HEK293 (cell line): ENCODE data around the gene KLK3.

Experiments used
- CTCF ChIA-PET: fragments of 350-600 bp; formaldehyde crosslinking; extraction: SDS; loops from one replicate; lab custom pipeline; 2021; ENCODE audit warnings: antibody characterized with exemption; lab: Yijun Ruan, JAX
- POLR2A ChIA-PET: fragments of 300-600 bp; formaldehyde crosslinking; extraction: SDS; loops from one replicate; lab custom pipeline; 2020; ENCODE audit warnings: antibody characterized with exemption, inconsistent platforms; lab: Yijun Ruan, JAX
- H3K27ac ChIP-seq: fragments of 200-500 bp; sonication (Bioruptor generic); 2 replicates; pipeline ENCODE4 v1.5.1; 2014; ENCODE audit warnings: low read depth, low read length, control low read depth, inconsistent platforms; ENCODE audit errors: extremely low read depth
- H3K36me3 ChIP-seq, 2 experiments: fragments of 200-500 bp in 1 of 2; sonication (Bioruptor generic) in 1 of 2; 1 replicate in 1 of 2; 2 replicates in 1 of 2; pipeline ENCODE4 v1.5.1; 2014 to 2017; ENCODE audit warnings: inconsistent platforms in 2 of 2, low read length in 2 of 2; ENCODE audit not compliant: control insufficient read depth in 2 of 2, insufficient read depth in 1 of 2
- H3K4me1 ChIP-seq: fragments of 200-500 bp; sonication (Bioruptor generic); 2 replicates; pipeline ENCODE4 v1.5.1; 2014; ENCODE audit warnings: mild to moderate bottlenecking, low read length, inconsistent platforms; ENCODE audit not compliant: control insufficient read depth, insufficient read depth
- H3K4me3 ChIP-seq: 2 replicates; pipeline ENCODE4 v1.5.1; 2011; ENCODE audit warnings: low read depth, mild to moderate bottlenecking, control low read depth, low read length, moderate library complexity
- H3K9me3 ChIP-seq: fragments of 200-500 bp; sonication (Bioruptor generic); 2 replicates; pipeline ENCODE4 v1.5.1; 2014; ENCODE audit warnings: low read depth, low read length, inconsistent platforms; ENCODE audit not compliant: control insufficient read depth, insufficient read depth
- HOXC10 ChIP-seq: sonication (generic); formaldehyde crosslinking; IDR thresholded peaks from 2 replicates; pipeline ENCODE4 v1.8.1; 2023; ENCODE audit warnings: mild to moderate bottlenecking, missing genetic modification reagents
- HOXD13 ChIP-seq: sonication (generic); formaldehyde crosslinking; IDR thresholded peaks from 2 replicates; pipeline ENCODE4 v1.8.0; 2022; ENCODE audit warnings: missing genetic modification reagents, borderline replicate concordance
- SCRT2 ChIP-seq: fragments of 450-650 bp; formaldehyde crosslinking; IDR thresholded peaks from 2 replicates; pipeline ENCODE4 v1.5.1; 2016; ENCODE audit warnings: missing biosample characterization, missing genetic modification characterization
- TCF7L2 ChIP-seq: IDR thresholded peaks from 2 replicates; pipeline ENCODE4 v1.6.1; 2011; ENCODE audit warnings: low read depth, mild to moderate bottlenecking, inconsistent platforms, low read length, moderate library complexity, borderline replicate concordance
- ZFP41 ChIP-seq: fragments of 450-650 bp; formaldehyde crosslinking; IDR thresholded peaks from 2 replicates; pipeline ENCODE4 v1.5.1; 2016; ENCODE audit warnings: missing biosample characterization, missing genetic modification characterization, borderline replicate concordance
- ZNF184 ChIP-seq: fragments of 450-650 bp; IDR thresholded peaks from 2 replicates; pipeline ENCODE4 v1.5.1; 2018; ENCODE audit warnings: missing biosample characterization, mild to moderate bottlenecking, missing genetic modification characterization
- ZNF324 ChIP-seq: fragments of 450-650 bp; formaldehyde crosslinking; IDR thresholded peaks from 2 replicates; pipeline ENCODE4 v1.5.1; 2016; ENCODE audit warnings: missing biosample characterization, missing genetic modification characterization
- ZNF335 ChIP-seq: fragments of 450-650 bp; formaldehyde crosslinking; conservative IDR thresholded peaks from 2 replicates; pipeline ENCODE4 v1.5.1; 2016; ENCODE audit warnings: missing biosample characterization, missing genetic modification characterization
- ZNF501 ChIP-seq: fragments of 450-650 bp; formaldehyde crosslinking; IDR thresholded peaks from 2 replicates; pipeline ENCODE4 v1.5.1; 2016; ENCODE audit warnings: missing biosample characterization, missing genetic modification characterization
- ZNF521 ChIP-seq: fragments of 450-650 bp; formaldehyde crosslinking; IDR thresholded peaks from 2 replicates; pipeline ENCODE4 v1.5.1; 2017; ENCODE audit warnings: missing biosample characterization, mild to moderate bottlenecking, missing genetic modification characterization
- ZNF600 ChIP-seq: fragments of 450-650 bp; formaldehyde crosslinking; IDR thresholded peaks from 2 replicates; pipeline ENCODE4 v1.5.1; 2016; ENCODE audit warnings: missing biosample characterization, missing genetic modification characterization
- ZNF610 ChIP-seq: fragments of 450-650 bp; formaldehyde crosslinking; IDR thresholded peaks from 2 replicates; pipeline ENCODE4 v1.5.1; 2016; ENCODE audit warnings: missing biosample characterization, missing genetic modification characterization, borderline replicate concordance
- ZNF621 ChIP-seq: fragments of 450-650 bp; formaldehyde crosslinking; IDR thresholded peaks from 2 replicates; pipeline ENCODE4 v1.5.1; 2017; ENCODE audit warnings: missing biosample characterization, missing genetic modification characterization
- ZNF660 ChIP-seq: fragments of 450-650 bp; IDR thresholded peaks from 2 replicates; pipeline ENCODE4 v1.5.1; 2018; ENCODE audit warnings: missing biosample characterization, mild to moderate bottlenecking, missing genetic modification characterization
- ZSCAN16 ChIP-seq: fragments of 450-650 bp; formaldehyde crosslinking; IDR thresholded peaks from 2 replicates; pipeline ENCODE4 v1.5.1; 2016; ENCODE audit warnings: missing biosample characterization, missing genetic modification characterization
- ZSCAN23 ChIP-seq: fragments of 450-650 bp; formaldehyde crosslinking; IDR thresholded peaks from 2 replicates; pipeline ENCODE4 v1.5.1; 2016; ENCODE audit warnings: missing biosample characterization, missing genetic modification characterization
- ZXDB ChIP-seq: fragments of 450-650 bp; formaldehyde crosslinking; IDR thresholded peaks from 2 replicates; pipeline ENCODE4 v1.5.1; 2016; ENCODE audit warnings: missing biosample characterization, missing genetic modification characterization
- TF ChIP-seq, protein P1 (sequence below): fragments of 450-650 bp; formaldehyde crosslinking; IDR thresholded peaks from 2 replicates; pipeline ENCODE4 v1.5.1; 2017; ENCODE audit warnings: missing biosample characterization, missing genetic modification characterization
- TF ChIP-seq, protein P2 (sequence below): fragments of 450-650 bp; formaldehyde crosslinking; IDR thresholded peaks from 2 replicates; pipeline ENCODE4 v1.5.1; 2016; ENCODE audit warnings: missing biosample characterization, missing genetic modification characterization

The KLK3 gene

DNA sequence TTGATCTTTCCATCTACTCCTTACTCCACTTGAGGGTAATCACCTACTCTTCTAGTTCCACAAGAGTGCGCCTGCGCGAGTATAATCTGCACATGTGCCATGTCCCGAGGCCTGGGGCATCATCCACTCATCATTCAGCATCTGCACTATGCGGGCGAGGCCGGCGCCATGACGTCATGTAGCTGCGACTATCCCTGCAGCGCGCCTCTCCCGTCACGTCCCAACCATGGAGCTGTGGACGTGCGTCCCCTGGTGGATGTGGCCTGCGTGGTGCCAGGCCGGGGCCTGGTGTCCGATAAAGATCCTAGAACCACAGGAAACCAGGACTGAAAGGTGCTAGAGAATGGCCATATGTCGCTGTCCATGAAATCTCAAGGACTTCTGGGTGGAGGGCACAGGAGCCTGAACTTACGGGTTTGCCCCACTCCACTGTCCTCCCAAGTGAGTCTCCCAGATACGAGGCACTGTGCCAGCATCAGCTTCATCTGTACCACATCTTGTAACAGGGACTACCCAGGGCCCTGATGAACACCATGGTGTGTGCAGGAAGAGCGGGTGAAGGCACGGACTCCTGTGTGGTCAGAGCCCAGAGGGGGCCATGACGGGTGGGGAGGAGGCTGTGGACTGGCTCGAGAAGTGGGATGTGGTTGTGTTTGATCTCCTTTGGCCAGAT, 15.8 kb downstream of the KLK3 start:
- no peak overlapping the region for H3K4me3 ChIP-seq
- H3K36me3 ChIP-seq: no peaks in the 10 kb centered on the region
- no peaks in the 10 kb centered on the region for H3K9me3 ChIP-seq
- TF ChIP-seq, protein P1, sequence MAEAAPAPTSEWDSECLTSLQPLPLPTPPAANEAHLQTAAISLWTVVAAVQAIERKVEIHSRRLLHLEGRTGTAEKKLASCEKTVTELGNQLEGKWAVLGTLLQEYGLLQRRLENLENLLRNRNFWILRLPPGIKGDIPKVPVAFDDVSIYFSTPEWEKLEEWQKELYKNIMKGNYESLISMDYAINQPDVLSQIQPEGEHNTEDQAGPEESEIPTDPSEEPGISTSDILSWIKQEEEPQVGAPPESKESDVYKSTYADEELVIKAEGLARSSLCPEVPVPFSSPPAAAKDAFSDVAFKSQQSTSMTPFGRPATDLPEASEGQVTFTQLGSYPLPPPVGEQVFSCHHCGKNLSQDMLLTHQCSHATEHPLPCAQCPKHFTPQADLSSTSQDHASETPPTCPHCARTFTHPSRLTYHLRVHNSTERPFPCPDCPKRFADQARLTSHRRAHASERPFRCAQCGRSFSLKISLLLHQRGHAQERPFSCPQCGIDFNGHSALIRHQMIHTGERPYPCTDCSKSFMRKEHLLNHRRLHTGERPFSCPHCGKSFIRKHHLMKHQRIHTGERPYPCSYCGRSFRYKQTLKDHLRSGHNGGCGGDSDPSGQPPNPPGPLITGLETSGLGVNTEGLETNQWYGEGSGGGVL (tag by site-specific recombination): no peak
- TF ChIP-seq HOXC10 (no peak), ZNF521 (no peak), ZFP41 (tag by site-specific recombination) (no peak), ZXDB (tag by site-specific recombination) (no peak), ZNF501 (no peak), TCF7L2 (no peak), HOXD13 (CRISPR knock-in tag) (no peak), ZNF600 (tag by site-specific recombination) (no peak), ZNF660 (tag by site-specific recombination) (no peak)
- no peaks in the 10 kb centered on the region for H3K4me1 ChIP-seq
- CTCF ChIA-PET: interaction anchor here (0.7 kb wide), 1 partner anchor 14 kb away, joined by 5 read pairs; no protein-coding TSS in a partner anchor
- POLR2A ChIA-PET: interaction anchor here (1.5 kb wide), 1 partner anchor 66 kb away, joined by 3 read pairs; no protein-coding TSS in a partner anchor
- no peak overlapping the region for H3K27ac ChIP-seq

GRCh38 chr19:50873056-50873455, 18.3 kb downstream of the KLK3 start, which contains the start of gene KLK2:
Gene KLK2 (plus strand): TSS chr19:50873439. CDS start chr19:50873474, 35 bp downstream.
- no peak within 1 kb of the TSS for H3K27ac ChIP-seq
- ChIA-PET POLR2A (no interaction called here), CTCF (interaction anchor here (2.1 kb wide), 1 partner anchor 33 kb away, joined by 9 read pairs; no protein-coding TSS in a partner anchor)
- TF ChIP-seq ZNF621 (tag by site-specific recombination) (no peak), ZNF335 (tag by site-specific recombination) (no peak), ZSCAN16 (tag by site-specific recombination) (no peak), SCRT2 (tag by site-specific recombination) (no peak), ZNF610 (tag by site-specific recombination) (no peak)
- TF ChIP-seq, protein P2, sequence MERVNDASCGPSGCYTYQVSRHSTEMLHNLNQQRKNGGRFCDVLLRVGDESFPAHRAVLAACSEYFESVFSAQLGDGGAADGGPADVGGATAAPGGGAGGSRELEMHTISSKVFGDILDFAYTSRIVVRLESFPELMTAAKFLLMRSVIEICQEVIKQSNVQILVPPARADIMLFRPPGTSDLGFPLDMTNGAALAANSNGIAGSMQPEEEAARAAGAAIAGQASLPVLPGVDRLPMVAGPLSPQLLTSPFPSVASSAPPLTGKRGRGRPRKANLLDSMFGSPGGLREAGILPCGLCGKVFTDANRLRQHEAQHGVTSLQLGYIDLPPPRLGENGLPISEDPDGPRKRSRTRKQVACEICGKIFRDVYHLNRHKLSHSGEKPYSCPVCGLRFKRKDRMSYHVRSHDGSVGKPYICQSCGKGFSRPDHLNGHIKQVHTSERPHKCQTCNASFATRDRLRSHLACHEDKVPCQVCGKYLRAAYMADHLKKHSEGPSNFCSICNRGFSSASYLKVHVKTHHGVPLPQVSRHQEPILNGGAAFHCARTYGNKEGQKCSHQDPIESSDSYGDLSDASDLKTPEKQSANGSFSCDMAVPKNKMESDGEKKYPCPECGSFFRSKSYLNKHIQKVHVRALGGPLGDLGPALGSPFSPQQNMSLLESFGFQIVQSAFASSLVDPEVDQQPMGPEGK (tag by site-specific recombination): no peak
- H3K4me3 ChIP-seq: no peak within 1 kb of the TSS
- H3K9me3 ChIP-seq: no peaks in the 10 kb centered on the region
- no peaks in the 10 kb centered on the region for H3K4me1 ChIP-seq
- H3K36me3 ChIP-seq: no peaks in the 10 kb centered on the region

DNA sequence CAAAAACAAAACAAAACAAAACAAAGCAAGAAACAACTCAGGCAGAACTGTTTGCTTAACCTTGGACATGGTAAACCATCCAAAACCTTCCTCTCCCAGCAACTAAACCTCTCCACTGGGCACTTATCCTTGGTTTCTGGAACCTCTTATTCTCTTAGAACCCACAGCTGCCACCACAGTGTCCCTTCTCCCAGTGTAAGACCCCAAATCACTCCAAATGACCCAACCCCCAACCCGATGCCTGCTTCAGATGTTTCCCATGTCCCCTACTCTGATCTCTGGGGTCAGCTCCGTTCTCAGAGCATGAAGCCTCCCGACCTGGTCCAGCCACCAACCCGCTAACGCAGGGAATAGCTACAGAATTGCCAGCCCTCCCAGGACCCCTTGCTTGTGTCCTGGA, 19.5 kb downstream of the KLK3 start:
- TF ChIP-seq ZSCAN23 (tag by site-specific recombination): no peak
- no peak for TF ChIP-seq ZNF184 (tag by site-specific recombination)
- no peak for TF ChIP-seq ZNF324 (tag by site-specific recombination)
- TF ChIP-seq, all 188 proteins: peak for 0
- Histone ChIP-seq H3K9me3 (no peaks in the 10 kb centered on the region), H3K4me3 (no peak overlapping the region), H3K36me3 (no peaks in the 10 kb centered on the region), H3K27ac (no peak overlapping the region), H3K4me1 (no peaks in the 10 kb centered on the region)
- POLR2A ChIA-PET: no interaction called here
- CTCF ChIA-PET: interaction anchor here (0.6 to 2.1 kb wide), 2 partner anchors 17 to 32 kb away, joined by 3 to 9 read pairs; no protein-coding TSS in a partner anchor
